CD4-positive, alpha-beta T cell treated with Interleukin-10 for 1 hour (primary cell): Measurements from ENCODE around the gene ADARB1.

Experiments used
- DNase-seq: peaks from one replicate; pipeline ENCODE4 v3.0.0-alpha.2; 2020

ADARB1 gene

GRCh38 chr21:45097827-45098387 is 23.5 kb downstream of the ADARB1 start:
- DNase-seq = no peak

DNA sequence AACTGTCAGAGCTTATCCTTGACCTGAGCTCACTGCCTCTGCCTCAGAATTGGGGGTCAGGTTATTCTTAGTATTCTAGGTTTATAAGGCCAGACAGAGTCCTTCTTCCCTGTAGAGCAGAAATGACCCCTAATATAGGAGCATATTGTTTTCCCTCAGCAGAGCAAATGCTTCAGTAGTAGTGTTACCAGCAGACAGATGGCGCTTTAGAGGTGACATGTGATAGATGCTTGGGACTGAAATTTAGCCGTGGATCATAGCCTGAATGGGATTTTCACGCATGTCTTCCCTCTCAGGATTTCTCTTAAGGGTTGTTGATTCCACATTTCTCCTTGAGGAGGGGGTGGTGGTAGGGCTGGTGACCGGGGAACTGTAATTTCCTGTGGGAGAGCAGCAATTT is 24.5 kb downstream of the ADARB1 start:
- no peak for DNase-seq

DNA sequence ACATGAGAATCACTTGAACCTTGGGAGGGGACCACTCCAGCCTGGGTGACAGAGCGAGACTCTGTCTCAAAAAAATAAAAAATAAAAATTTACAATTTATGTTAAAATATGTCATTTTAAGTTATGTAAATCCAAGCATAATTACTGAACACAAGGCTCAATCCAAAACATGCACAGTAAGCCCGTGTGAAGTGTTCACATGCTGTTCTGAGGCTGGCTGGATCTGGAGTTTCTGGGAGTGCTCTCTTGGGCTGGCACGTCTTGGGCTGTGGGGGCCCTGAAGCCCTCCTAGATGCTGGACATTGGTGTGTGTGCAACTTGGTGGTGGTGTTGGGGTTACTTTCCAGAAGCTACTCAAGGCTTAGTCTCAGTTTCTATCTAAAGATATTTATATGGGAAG is 25.2 kb downstream of the ADARB1 start:
- DNase-seq = no peak

GRCh38 chr21:45100866-45101265 is 26.5 kb downstream of the ADARB1 start:
- no peak for DNase-seq

DNA sequence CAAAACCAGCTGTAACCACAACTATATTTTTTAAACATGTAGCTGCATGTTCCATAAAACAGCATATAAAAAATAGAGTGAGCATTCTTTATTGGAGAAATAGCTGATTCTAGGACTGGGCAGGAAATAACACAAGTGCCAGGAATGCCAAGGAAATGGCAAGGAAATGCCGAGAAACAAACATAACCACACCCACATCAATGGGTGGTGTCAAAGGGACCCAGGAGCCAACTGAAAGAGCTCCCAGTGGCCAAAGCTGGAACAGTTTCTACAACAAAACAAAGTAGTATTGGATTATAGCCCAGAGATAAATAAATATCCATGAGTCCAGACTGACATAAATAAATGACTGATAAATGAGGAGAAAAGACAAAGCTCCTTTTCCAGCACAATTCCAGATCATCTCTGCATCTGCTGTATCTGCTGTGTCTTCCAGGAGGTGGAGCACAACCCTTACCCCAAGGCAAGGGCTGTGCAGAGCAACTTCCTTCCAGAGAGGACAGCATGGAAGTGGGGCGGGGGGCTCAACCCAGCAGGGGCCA is 28.1 kb downstream of the ADARB1 start:
- no peak for DNase-seq

DNA sequence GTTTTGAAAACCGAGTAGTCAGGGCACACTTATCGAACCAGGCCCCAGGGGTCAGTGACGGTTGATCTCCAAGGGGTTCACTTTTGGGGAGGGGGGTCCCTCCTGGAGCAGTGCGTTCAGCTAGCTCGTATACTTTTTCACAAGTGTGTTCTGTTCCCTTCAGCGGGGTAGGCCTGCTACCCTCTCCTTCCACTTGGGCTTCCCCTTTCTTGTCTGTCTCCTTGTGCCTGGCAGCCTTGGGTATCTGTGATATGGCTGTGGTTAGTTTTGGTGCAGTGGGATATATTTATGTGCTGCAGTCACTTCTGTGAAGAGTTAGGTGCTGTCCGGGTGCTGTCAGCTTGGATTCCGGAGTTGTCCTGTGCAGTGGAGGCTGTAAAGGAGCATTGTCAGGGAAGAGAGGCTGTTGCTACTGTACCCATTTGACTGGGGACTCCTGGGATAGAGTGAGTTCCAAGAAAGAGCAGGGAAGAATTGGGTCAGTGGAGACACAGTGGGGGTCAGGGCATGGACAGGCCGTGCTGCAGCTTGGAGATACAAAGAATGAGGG is 29.7 kb downstream of the ADARB1 start:
- no peak for DNase-seq

GRCh38 chr21:45104560-45104959 is 30.2 kb downstream of the ADARB1 start:
- peak; percentile 30 for DNase-seq

DNA sequence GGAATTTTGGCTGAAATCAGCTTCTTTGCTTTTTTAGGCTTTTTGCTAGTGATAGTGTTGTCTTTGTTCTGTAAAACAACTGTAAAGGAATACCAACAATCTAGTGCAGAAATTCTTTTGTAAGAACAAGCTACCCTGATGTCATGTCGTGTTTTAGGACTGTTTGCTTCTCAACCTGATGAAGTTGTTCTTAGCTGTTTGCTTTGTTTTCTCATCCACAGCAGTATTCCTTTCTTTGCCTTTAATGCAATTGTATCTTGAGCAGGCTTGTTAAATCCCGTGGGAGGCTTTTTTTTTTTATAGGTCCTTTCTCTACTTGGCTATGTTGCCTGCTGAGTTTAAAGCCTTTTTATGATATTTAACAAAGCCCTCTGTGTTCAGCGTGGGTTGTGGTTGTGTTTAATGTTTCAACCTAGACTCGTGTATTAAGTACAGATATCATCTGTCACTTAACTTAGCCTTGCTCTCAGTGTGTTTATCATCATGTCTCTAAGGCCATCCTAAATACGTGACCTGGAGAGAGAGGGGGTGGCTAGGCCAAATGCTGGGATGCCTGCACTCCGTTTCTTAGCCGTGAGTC is 31.6 kb downstream of the ADARB1 start:
- no peak for DNase-seq

GRCh38 chr21:45108034-45108790 is 33.8 kb downstream of the ADARB1 start:
- no peak for DNase-seq

DNA sequence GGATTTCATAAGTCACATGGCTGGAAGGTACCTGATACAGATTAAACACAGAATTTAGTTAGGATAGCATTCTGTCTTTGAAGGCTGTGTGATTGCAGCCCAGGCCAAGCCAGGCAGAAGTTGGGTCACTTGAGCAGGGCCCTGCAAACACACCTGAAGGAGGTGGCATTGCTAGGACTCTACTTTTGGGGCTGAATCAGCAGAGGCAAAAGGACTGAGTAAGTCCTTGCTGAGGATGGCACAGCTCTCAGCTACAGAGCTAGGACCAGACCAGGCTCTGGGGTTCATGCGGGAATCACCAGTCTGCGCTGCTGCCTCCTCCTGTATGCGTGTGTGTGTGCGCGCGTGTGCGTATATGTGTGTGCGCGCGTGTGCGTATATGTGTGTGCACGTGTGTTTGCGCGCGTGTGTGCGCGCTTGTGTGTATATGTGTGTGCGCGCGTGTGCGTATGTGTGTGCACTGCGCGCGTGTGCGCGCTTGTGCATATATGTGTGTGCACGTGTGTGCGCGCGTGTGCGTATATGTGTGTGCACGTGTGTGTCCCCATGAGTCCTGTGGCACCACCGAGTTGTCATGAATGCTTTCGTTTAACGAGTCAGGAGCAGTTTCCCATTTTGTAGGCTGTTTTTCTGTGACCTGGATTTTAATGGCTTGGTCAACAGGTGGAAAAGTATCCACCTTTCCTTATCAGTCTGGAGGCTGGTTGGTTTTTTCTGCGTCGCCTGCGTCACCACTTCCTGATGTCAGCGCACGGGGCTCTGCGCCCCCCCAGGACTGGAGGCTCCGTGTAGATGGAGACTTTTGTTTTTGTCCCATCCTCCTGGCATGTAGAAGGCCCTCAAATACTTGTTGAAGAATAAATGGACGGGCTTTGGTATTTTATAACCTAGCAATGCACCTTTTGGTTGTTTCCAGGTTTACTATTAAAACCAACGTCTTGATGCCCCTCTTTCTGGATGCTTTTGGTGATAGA is 34.7 kb downstream of the ADARB1 start:
- DNase-seq = no peak

DNA sequence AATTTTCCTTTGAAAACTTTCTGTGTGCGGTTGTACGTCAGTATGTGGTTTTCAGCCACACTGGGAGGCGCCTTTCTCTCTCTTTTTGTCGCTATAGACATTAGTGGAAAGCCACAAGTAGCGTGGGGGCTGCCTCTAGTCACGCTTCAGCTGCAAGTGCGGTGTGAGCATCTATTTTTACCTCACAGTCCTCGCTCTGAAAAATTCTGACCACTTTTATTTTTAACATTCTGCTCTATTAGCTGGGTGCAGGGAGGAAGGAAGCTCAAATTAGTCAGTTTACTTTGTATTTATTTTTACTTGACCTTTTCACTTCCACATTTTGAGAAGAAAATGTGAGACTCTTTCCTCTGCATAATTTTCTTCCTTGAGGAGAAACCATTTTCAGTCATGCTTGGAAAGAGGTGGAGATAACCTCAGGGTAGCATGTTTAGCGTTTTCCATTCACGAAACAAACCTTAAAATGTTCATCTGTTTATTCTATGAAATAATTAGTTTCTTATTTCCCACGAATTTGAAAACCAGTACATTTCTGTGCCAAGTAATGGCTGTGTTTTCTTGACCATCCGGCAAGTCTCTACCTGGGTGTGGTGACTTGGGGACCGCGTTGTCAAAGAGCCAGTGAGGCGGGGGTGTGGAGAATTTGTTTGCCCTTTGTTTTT is 35.6 kb downstream of the ADARB1 start:
- peak; percentile 35 for DNase-seq

- no peak for DNase-seq
Observed at GRCh38 chr21:45110873-45111624, 36.7 kb downstream of the ADARB1 start.

DNA sequence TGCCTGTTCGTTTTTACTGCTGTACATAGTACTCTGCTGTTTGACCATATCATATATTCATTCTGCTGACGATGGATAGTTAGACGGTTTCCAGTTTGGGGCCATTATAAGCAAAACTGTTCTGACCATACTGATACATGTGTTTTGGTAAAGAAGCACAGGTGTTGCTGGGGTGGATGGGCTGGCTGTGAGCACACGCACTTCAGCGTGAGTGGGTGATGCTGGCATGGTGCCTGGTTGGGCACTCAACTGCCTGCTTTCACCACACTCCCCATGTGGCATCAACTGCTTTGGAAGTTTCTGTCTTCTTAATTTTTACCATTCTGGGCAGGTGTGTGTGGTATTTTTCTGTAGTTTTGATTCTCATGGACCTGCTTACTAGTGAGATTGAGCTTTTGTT is 37.3 kb downstream of the ADARB1 start:
- DNase-seq = no peak

DNA sequence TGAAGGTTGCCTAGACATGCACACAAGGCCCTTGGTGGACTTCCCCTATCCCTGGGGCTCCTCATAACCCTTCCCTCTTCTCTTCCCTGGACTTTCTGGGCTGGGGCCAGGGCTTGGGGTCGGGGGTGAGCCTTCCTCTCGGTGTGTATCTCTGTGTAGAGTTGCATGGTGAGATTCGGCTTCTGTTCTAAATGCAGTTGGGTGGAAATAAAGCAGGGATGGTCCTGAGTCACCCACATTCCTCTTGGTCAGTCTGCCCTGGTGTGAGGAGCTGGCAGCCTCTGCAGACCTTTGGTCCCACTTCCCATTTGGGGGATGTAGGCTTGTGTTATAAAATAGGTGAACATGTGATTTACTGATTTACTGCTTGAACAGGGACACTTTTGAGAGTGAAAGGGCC is 38.0 kb downstream of the ADARB1 start:
- DNase-seq = no peak

GRCh38 chr21:45113543-45113942 is 39.2 kb downstream of the ADARB1 start:
- no peak for DNase-seq

DNA sequence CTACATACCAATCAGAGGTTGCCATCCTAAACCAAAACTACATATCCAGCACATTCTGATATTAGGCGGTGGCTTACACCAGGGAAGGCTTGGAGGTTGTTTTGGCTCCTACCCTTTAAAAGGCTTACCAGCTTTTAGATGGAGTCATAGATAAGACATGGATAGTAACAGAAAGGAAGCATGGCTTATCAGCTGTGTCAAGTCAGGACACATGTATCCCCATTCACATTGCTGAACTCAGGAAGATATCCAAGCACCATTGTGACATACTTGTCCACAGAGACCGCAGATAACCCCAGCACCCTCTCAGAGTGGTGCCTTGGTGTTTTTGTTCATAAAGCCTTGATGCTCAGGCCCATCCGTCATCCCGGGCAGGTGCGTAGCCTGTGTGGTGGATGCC is 39.7 kb downstream of the ADARB1 start:
- DNase-seq = no peak

GRCh38 chr21:45114475-45114874 is 40.1 kb downstream of the ADARB1 start:
- no peak for DNase-seq

DNA sequence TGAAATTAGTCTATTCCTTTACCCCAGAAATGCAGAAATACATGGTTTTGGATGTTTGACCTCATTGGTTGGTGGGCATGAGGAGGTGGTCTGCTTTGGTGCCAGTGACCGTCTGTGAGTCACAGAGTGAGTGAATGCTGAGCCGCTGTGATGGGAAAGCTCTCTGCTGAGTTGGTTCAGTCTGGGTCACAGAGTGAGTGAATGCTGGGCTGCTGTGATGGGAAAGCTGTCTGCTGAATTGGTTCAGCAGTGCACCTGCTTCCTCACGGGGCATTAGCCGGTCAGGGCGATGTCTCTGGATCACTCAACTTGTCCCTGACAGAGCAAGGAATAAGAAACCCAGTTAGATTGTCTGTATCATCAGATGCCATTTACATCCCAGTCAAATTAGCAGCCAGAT is 40.8 kb downstream of the ADARB1 start:
- DNase-seq = no peak

DNA sequence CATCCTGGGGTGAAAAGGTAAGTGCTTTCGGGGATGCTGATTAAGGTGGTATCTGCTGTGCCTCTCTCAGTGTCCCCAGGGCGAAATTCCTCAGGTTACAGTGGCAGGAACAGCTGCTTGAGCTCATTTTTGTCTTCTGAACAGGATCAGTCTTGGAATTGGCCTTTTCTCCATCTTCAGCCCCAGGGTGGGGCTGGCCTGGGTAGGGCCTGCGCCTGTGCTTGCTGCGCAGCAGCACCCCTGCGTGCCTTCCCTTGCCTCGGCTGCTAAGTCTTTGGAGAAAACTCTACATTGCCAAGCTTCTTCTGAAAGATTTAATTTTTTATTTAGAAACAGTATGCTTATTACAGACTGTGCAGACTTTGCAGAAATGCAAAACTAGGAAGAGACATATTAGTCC is 41.7 kb downstream of the ADARB1 start:
- DNase-seq = no peak

- no peak for DNase-seq
Observed at GRCh38 chr21:45117314-45117713, 42.9 kb downstream of the ADARB1 start.

DNA sequence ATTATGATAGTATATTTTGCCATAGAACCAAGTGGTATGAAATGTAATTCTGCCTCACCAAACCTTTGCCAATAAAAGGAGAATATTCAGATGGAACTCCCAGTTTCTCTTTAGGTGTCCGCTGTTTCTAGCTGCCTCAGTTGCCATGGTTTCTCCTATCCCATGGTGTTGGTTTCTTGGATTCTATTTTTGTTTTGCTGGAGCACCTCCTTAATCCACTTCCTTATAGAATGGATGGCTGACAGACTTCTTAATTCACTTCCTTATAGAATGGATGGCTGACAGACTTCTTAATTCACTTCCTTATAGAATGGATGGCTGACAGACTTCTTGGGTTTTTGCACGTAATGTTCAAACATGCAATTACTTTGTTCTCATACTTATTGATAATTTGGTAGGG is 43.7 kb downstream of the ADARB1 start:
- no peak for DNase-seq
